ENCODE measurements around the gene TCF3.

Gene TCF3

DNA sequence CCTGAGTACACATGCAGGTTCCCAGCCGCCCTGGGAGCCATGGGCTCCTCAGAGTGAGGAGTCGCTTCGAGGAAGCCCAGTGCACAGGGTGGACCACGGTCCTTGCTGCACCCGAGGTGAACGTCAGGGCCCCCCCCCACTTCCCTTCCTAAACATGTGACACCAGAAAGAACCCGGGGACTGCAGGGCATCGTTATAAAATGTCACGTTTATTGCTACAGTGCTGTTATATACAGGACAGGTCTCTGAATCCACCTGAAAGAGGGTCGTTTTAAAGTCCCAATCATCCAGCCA, 43.4 kb downstream of the TCF3 start:
- DNase-seq = no peak

- no peak for DNase-seq
Measured at GRCh38 chr19:1608359-1609102, 43.9 kb downstream of the TCF3 start.

DNA sequence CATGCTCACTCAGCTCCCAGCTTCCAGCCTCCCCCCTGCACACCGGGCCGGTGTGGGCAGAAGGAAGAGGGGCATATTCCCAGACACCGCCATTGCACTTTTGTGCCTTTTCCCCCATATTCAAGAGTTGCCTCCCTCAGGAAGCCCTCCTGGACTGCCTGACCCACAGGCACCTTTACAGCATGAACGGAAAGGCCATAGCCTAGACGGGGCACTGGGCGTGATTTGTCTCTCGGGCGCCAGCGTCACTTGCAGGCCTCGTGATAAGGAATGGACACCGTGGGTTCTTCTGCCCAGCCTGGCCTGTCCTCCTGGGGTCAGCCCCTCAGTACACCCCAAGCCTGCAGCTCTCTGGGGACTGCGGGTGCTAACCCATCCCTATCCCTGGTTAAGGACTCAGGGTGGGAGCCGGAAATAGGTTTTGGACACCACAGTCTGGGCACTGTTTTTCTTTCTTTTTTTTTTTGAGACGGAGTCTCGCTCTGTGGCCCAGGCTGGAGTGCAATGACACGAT, 46.2 kb downstream of the TCF3 start:
- DNase-seq = no peak

DNA sequence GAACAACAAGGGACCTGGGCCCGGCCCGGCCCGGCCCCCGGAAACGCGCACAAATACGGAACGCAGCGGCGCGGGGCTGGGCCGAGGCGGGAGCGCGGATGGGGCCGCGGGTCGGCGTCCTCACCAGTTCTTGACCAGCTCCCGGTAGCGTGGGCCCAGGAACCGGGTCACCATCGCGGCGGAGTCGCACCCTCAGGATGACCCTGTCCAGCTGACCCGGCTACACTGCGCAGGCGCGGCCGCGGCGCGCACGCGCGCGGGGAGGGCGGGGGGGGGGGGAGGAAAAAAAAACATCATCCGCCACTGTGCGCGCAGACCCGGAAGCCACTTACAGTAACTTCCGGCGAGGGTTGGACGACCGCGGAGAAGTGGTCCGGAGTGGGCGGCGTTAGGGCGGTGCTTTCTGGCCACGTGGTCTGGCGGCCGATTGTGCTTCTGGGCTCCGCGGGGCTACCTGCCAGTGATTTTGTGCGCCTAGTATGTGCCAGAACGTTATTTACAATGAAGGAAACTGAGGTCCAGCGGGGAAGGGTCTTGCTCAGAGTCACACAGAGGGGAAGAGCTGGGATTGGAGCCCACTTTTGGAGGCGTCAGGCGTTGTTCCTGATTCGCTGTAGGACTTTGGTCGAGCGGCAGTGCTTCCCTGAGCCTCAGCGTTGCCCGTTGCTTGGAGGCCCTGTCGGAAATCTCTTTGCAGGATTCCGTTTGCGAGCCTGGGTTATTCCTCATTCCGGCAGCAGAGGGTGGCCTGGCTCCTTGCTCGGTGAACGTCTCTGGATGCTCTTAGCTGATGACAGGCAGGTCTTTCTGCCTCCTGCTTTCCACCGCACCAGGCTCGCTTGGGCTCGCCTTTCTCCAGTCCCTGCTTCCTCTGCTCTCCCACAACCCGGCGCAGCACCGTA, 46.9 kb downstream of the TCF3 start, which contains the start of gene UQCR11:
TSS of gene UQCR11 (minus strand) at position 227 of the 902 bp plus-strand sequence. CDS start at position 174, 53 bp downstream.
- peak; percentile 93 for DNase-seq

- DNase-seq = no peak
Measured at GRCh38 chr19:1602091-1602707, 50.2 kb downstream of the TCF3 start.

GRCh38 chr19:1601613-1602064, 50.8 kb downstream of the TCF3 start:
- DNase-seq = no peak

DNA sequence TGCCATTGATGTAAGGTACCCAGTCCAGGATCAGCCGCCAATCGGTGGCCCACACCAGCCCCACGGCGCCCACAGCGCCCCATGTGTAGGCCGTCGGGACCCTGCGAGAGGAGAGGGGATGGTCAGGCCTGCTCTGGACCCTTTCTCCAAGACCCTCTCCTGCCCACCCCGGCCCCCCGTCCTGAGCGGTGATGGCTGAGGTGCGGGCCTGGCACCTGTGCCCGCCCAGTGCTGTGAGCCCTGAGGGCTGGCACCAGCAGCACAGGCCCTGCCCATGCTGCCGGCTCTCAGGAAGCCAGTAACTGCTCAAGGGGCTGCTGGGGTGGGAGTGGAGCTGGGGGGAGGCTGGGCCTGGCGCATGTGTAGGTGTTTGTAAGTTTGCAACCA, 53.0 kb downstream of the TCF3 start:
- DNase-seq = no peak

DNA sequence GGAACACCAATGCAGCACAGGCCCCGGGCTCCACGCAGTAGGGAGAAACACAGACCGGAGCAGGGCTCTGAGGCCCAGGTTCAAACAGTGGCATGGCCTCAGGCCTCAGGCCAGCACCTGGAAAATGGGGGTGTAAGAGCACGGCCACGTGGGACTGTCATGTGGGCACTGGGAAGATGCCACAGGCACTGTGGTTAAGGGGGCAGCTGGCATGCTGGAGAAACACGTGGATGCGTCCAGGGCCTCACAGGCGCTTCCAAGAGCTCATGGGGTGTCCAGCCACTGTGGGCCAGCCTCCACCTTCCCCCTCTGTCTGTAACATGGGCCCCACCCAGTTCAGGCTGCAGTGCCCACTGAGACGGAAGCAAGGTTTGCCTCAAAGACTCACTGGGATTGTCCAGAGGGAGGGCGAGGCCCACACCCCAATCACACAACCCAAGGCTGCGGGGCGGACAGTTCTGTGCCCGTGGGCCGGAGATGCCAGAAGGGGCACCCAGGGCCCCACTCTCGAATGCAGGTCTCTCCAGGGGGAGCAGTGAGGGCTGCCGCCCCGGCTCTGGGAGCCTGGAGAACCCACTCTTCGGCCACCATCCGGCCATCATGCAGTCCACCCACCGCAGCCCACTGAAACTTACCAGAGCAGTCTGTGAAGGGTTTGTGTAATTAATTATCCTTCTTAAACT, 53.5 kb downstream of the TCF3 start:
- no peak for DNase-seq

- DNase-seq = no peak
Measured at GRCh38 chr19:1593501-1593772, 59.0 kb downstream of the TCF3 start.

- DNase-seq = peak; percentile 89
Measured at GRCh38 chr19:1592755-1593500, 59.5 kb downstream of the TCF3 start, which contains the start of gene MBD3. Gene MBD3, minus strand, starts transcription at chr19:1592865. Its CDS starts 234 bp downstream, at chr19:1592631.

GRCh38 chr19:1592024-1592754, 60.2 kb downstream of the TCF3 start:
- peak; percentile 86 for DNase-seq

DNA sequence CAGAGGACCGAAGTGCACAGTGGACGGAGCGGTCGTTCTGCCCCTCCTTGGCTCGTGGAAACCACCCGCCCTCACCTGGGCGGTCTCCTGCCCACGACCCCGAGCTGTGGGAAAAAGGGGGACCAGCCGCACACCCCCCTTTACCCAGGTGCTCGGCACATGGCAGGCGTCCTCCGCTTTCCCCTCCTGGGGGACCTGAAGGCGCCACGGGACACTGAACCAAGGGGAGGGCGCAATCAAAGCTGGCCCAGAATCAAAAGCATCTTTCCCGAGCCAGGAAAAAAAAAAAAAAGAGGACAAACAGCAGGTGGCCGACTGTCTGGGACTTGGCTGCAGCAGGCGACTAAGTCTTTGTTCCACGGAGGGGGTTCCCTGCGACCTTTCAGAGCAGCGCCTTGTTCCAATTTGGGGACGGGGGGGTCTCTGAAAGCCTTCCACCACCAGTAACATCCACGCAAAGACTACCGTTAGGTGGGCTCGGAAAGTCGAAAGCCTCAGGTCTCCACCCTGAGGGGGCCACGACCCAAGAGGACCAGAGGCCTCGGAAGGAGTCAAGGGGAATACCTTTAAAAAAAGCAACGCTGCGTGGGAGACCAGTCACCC, 60.9 kb downstream of the TCF3 start:
- no peak for DNase-seq

- DNase-seq = no peak
Measured at GRCh38 chr19:1590641-1591397, 61.6 kb downstream of the TCF3 start.

- DNase-seq = no peak
Measured at GRCh38 chr19:1587872-1588271, 64.5 kb downstream of the TCF3 start.

GRCh38 chr19:1585243-1585580, 67.2 kb downstream of the TCF3 start:
- no peak for DNase-seq

DNA sequence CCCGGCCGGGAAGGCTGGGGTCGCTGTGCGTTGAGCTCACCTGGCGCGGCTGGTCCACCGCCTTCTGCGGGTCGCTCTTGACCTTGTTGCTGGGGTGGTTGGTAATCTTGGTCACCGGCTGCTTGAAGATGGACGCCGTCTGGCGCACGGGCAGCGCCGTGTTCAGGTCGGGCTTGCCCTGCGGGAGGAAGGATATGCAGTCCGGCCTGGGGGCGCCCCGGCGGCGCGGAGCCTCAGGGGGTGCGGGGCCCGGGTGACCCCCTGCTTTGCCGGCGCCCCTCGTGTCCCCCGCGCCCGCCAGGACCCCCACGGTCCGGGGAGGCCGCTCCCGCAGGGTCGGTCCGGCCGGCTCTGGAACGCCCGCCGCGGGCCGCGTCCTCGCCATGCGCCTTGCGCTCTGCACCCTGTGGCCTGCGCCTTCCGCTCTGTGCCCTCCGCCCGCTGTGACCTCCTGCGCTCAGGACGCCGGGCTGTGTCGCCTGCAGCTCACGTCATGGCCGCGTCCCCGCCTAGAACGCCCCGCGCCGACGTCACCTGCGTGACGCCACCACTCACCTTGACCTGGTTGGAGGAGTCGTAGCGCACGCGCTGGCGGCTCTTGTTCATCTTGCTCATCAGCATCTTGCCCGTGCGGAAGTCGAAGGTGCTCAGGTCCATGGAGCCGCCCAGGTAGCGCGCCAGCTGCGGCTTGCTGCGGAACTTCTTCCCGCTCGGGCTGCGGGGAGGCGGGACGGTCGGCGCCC, 67.7 kb downstream of the TCF3 start:
- no peak for DNase-seq

- no peak for DNase-seq
Measured at GRCh38 chr19:1582201-1582600, 70.2 kb downstream of the TCF3 start.

DNA sequence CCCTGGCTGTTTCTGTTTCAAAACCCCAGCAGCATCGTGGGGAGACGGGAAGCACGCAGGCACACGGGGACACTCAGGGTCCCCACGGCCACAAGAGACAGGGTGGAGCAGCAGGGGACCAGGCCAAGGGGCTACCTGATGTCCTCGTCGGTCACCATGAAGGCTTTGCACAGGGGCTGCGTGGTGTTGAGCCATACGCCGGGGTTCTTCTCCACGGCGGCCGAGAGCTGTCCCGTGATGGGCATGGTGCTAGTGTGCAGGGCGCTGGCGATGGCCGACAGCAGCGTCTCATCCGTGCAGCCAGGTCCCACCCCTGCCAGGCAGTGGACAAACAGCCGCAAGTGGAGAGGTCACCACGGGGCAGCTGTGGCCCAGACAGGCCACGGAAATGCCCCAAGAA, 71.5 kb downstream of the TCF3 start:
- DNase-seq = no peak

GRCh38 chr19:1580382-1580781, 72.0 kb downstream of the TCF3 start:
- DNase-seq = no peak

DNA sequence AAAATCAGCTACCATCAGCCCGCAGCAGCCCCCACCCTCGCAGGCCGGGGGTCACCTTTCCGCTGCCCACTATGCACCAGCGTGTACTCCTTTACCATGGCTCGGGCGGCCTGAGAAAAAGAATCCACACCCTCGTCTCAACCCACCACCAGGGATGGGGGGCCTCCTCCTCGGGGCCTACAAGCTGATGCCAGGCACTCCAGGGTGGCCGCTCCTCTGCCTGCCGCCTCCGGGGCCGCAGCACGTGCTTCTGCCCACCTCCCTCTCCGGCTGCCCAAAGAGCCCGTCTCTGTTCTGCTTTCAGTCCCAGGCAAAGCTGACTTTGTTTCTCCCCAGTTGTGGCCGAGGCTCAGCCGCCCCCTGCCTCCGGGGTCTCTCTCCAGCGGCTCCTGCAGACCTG, 73.2 kb downstream of the TCF3 start:
- DNase-seq = no peak

All from CD4-positive, alpha-beta T cell treated with Interferon gamma for 1 hour (primary cell).